GM12801 (cell line): Measurements from ENCODE around the gene ASCC1.

Experiments used
- TF ChIP-seq, protein P1 (sequence below): IDR thresholded peaks from one replicate; pipeline ENCODE4 v1.5.1; 2011; ENCODE audit warnings: control low read depth; ENCODE audit not compliant: insufficient read length; ENCODE audit errors: extremely low read depth

ASCC1 gene

DNA sequence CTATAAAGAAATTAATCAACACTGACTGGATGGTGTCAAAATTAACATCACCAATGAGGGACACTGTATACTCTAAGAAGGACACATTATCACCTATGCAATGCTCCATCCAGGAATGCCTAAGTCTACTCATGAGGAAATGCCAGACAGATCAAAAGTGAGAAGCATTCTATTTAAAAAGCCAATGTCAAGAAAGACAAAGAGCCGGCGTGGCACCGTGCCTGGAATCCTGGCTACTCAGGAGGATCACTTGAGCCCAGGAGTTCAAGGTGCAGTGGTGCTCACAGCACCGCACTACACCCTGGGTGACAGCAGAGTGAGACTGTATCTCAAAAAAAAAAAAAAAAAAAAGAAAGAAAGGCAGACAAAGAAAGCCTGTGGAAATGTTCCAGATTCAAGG lies 45.8 kb downstream of the ASCC1 start:
- TF ChIP-seq, protein P1, sequence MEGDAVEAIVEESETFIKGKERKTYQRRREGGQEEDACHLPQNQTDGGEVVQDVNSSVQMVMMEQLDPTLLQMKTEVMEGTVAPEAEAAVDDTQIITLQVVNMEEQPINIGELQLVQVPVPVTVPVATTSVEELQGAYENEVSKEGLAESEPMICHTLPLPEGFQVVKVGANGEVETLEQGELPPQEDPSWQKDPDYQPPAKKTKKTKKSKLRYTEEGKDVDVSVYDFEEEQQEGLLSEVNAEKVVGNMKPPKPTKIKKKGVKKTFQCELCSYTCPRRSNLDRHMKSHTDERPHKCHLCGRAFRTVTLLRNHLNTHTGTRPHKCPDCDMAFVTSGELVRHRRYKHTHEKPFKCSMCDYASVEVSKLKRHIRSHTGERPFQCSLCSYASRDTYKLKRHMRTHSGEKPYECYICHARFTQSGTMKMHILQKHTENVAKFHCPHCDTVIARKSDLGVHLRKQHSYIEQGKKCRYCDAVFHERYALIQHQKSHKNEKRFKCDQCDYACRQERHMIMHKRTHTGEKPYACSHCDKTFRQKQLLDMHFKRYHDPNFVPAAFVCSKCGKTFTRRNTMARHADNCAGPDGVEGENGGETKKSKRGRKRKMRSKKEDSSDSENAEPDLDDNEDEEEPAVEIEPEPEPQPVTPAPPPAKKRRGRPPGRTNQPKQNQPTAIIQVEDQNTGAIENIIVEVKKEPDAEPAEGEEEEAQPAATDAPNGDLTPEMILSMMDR = no peak

DNA sequence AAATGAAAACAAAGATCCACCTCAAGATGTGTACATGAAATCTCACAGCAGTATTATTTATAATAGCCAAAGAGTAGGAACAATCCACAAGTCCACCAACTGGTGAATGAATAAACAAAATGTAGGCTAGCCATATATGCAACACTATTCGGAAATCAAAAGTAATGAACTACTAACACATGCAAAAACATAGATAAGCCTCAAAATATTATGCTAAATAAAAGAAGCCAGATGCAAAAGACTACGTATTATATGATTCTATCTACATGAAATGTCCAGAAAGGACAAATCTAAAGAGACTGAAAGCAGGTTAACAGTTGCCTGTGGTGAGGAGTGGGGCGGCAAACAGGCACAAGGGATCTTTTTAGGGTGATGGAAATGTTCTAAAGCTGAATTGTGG lies 49.0 kb downstream of the ASCC1 start:
- TF ChIP-seq, protein P1 = no peak

DNA sequence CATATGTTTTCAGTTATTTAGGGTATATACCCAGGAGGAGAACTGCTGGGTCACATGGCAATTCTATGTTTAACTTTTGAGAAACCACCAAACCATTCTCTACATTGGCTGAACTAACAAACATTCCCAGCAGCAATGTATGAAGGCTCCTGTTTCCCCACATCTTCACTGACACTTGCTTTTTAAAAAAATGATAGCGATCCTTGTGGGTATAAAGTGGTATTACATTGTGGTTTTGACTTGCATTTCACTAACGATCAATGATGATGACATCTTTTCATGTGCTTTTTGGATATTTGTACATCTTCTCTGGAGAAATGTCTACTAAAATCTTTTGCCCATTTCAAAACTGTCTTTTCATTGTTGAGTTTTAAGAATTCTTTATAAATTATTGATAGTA lies 51.5 kb downstream of the ASCC1 start:
- TF ChIP-seq, protein P1 = no peak

DNA sequence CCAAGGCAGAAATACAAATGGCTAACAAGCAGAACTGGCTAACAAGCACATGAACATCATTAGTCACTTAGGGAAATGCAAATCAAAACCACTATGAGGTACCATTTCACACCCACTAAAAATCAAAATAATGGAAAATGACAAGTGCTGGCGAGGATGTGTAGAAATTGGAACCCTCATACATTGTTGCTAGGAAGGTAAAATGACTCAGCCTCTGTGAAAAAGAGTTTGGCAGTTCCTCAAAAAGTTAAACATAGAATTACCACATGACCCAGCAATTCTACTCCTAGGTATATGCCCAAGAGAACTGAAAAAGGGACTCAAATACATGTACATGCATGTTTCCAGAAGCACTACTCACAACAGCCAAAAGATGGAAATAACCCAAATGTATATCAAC lies 53.1 kb downstream of the ASCC1 start:
- TF ChIP-seq, protein P1 = no peak

DNA sequence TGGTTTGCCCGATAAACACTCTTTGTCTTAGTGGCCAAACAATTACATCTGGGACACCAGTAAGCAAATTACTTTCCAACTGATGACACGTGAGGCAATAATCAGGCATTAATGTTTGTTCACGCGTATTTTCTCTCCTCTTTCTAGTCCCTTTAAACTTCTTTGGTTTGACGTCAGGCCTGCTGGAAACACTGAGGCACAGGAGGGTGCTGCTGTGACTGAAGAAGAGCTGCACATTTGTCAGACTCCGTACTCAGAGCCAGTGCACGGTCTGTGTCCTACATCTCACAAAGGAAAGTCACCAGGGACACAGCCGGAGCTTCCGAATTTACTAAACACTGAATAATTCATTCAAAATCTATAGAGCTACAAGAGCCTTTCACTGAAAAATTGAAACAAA lies 57.9 kb downstream of the ASCC1 start:
- TF ChIP-seq, protein P1 = no peak

DNA sequence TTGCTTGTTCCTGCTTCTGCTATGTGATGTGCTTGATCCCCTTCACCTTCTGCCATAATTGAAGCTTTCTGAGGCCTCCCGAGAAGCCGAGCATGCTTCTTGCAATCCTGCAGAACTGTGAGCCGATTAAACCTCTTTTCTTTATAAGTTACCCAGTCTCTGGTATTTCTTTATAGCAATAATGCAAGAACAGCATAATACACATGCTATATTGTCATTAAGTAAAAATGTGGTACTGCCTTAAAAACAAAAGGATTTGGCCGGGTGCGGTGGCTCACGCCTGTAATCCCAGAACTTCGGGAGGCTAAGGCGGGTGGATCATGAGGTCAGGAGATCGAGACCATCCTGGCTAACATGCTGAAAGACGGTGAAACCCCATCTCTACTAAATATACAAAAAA lies 59.9 kb downstream of the ASCC1 start:
- TF ChIP-seq, protein P1 = no peak

DNA sequence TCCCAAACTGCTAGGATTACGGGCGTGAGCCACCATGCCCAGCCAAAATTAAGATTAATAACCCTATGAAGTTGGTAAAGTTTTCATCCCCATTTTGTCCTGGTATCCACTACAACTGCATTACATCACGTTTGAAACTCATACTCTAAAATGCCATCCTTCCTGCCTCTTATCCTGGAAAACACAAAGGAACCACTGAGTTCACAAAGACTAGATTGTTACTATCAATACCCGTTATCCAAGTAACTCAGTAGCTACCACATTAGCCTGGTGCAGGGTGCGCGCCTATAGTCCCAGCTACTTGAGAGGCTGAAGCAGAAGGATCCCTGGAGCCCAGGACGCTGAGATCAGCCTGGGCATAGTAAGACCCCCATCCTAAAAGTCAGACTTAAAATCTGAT lies 63.8 kb downstream of the ASCC1 start:
- TF ChIP-seq, protein P1 = no peak
